HG03457 (cell line): ENCODE data around the gene CELF1.
"Not testable (repeated sequence)": the region's sequence is repeated elsewhere in the genome, so short reads cannot be mapped to it uniquely, and the experiment has no call there.

Experiments
- ATAC-seq: cut with Tn5 transposase; IDR thresholded peaks from one replicate; pipeline ENCODE4 v1.9.1; 2021; ENCODE audit warnings: moderate number of reproducible peaks; ENCODE audit not compliant: unreplicated experiment

Gene CELF1

GRCh38 chr11:47577460-47578041 is 24.6 kb upstream of the CELF1 start:
- ATAC-seq = no peak

GRCh38 chr11:47573321-47573720 is 20.4 kb upstream of the CELF1 start:
- no peak for ATAC-seq

GRCh38 chr11:47572715-47573255 is 19.9 kb upstream of the CELF1 start:
- no peak for ATAC-seq

GRCh38 chr11:47571895-47572294 is 19.0 kb upstream of the CELF1 start:
- ATAC-seq = no peak

GRCh38 chr11:47571357-47571729 is 18.4 kb upstream of the CELF1 start:
- no peak for ATAC-seq

- ATAC-seq = no peak
Observed at GRCh38 chr11:47570651-47571356, 17.9 kb upstream of the CELF1 start.

GRCh38 chr11:47569646-47570045 is 16.7 kb upstream of the CELF1 start:
- no peak for ATAC-seq

- no peak for ATAC-seq
Observed at GRCh38 chr11:47566149-47566698, 13.3 kb upstream of the CELF1 start.

- ATAC-seq = peak; percentile 86
Observed at GRCh38 chr11:47565340-47566148, 12.6 kb upstream of the CELF1 start, which contains the start of gene PTPMT1. TSS of gene PTPMT1 (plus strand) at chr11:47565599. CDS start at chr11:47565623, 24 bp downstream.

- ATAC-seq = no peak
Observed at GRCh38 chr11:47564933-47565339, 12.0 kb upstream of the CELF1 start.

GRCh38 chr11:47564366-47564765 is 11.4 kb upstream of the CELF1 start:
- not testable (repeated sequence) for ATAC-seq

GRCh38 chr11:47562393-47562792 is 9.5 kb upstream of the CELF1 start:
- not testable (repeated sequence) for ATAC-seq

- ATAC-seq = no peak
Observed at GRCh38 chr11:47560426-47560825, 7.5 kb upstream of the CELF1 start.

- ATAC-seq = no peak
Observed at GRCh38 chr11:47558695-47559094, 5.8 kb upstream of the CELF1 start.

GRCh38 chr11:47557004-47557403 is 4.1 kb upstream of the CELF1 start:
- not testable (repeated sequence) for ATAC-seq

- peak; percentile 16 for ATAC-seq
Observed at GRCh38 chr11:47553406-47553743, 443 bp upstream of the CELF1 start.

- no peak for ATAC-seq
Observed at GRCh38 chr11:47552056-47552565, 821 bp downstream of the CELF1 start.

GRCh38 chr11:47551086-47551485 is 1.8 kb downstream of the CELF1 start:
- no peak for ATAC-seq

- ATAC-seq = no peak
Observed at GRCh38 chr11:47550288-47551047, 2.5 kb downstream of the CELF1 start.

- not testable (repeated sequence) for ATAC-seq
Observed at GRCh38 chr11:47546274-47546673, 6.7 kb downstream of the CELF1 start.
